Ecto neural progenitor cell (in vitro differentiated cells): Measurements from ENCODE around the gene ASIC1.
"Not testable (repeated sequence)": the region's sequence is repeated elsewhere in the genome, so short reads cannot be mapped to it uniquely, and the experiment has no call there.

Source experiments
- DNase-seq: peaks from one replicate; pipeline ENCODE4 v3.0.0-alpha.2; 2018; ENCODE audit warnings: low spot score

Gene ASIC1

GRCh38 chr12:50061946-50062686, 4.7 kb downstream of the ASIC1 start:
- DNase-seq, result no peak

GRCh38 chr12:50062728-50063460, 5.5 kb downstream of the ASIC1 start:
- DNase-seq, result no peak

DNA sequence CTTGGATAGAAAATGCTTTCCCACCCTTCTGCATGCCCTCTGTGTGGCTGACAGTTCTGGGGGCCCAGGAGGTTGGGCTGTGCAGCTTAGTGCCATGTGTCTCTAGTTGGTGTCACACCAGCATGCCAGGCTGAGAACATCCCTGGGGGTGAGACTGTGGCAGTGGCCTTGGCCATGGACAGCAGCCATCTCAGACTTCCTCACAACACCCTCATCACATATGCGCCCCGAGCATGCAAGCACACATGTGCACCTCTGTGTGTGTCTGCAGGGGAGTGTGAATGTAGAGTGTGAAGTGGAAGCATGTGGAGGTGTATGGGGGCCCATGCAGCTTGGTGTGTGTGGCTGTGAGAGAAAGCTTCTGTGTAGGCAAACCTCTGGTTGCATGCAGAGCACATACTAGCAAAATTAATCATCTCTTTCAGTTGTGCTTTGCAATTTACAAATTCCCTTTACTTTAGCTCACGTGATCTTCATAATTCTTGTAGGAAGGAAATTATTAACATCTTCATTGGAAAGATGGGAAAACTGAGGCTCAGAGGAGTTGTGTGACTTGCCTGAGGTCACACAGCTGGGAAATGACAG, 8.4 kb downstream of the ASIC1 start:
- no peak for DNase-seq

GRCh38 chr12:50066402-50066801, 9.0 kb downstream of the ASIC1 start:
- DNase-seq, result peak; percentile 84

GRCh38 chr12:50069069-50069468, 11.7 kb downstream of the ASIC1 start:
- DNase-seq, result no peak

DNA sequence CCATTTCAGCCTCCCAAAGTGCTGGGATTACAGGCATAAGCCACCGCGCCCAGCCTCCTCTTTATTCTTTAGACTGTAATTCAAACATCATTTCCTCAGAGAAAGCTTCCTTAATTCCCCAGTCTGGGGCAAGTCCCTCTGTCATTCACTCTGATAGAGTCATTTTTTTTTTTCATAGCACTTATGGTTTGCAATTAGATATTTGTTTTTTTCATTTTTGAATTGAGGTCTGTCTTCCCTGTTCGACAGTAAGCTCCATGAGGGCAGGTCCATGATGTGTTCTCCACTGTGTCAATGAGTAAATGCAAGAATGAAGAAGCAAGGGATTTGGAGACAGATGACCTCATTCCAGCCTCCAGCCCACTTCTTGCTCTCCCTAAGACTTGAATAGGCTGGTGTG, 12.1 kb downstream of the ASIC1 start:
- no peak for DNase-seq

GRCh38 chr12:50070314-50071060, 13.1 kb downstream of the ASIC1 start:
- peak; percentile 93 for DNase-seq

DNA sequence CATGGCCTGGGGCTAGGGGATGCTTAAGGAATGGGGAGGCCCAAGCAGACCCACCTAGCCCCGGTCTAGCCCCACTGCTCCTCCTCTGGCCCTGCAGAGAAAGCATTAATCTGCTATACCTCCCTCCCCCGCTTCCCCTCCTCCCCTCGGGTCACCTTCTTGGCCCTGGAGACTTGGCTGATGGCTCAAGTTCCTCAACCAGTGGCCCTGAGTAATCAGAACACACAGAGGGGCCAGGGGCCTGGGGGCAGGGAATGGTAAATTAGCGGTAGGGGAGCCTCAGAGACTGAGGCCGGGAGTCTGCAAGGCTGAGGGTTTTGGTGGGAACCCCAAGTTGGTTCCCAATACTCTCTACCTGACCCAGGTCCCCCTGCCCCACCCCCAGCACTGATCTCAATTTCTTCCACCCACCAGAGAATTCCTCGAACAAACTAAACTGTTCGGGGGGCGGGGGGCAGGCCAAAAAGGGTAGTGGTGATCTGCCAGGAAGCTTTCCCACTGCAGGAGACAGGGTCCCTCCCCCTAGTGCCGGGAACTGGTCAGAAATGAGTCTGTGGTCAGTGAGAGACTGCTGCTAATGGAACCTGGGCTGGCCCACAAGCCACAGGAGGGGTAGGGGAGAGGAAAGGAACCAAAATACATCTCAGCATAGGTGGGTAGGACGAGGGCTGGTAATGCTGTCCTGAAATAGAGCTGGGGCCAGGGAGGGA, 15.0 kb downstream of the ASIC1 start:
- peak; percentile 54 for DNase-seq

GRCh38 chr12:50073206-50073605, 15.8 kb downstream of the ASIC1 start:
- no peak for DNase-seq

- DNase-seq, result no peak
Measured at GRCh38 chr12:50073712-50074111, 16.3 kb downstream of the ASIC1 start.

DNA sequence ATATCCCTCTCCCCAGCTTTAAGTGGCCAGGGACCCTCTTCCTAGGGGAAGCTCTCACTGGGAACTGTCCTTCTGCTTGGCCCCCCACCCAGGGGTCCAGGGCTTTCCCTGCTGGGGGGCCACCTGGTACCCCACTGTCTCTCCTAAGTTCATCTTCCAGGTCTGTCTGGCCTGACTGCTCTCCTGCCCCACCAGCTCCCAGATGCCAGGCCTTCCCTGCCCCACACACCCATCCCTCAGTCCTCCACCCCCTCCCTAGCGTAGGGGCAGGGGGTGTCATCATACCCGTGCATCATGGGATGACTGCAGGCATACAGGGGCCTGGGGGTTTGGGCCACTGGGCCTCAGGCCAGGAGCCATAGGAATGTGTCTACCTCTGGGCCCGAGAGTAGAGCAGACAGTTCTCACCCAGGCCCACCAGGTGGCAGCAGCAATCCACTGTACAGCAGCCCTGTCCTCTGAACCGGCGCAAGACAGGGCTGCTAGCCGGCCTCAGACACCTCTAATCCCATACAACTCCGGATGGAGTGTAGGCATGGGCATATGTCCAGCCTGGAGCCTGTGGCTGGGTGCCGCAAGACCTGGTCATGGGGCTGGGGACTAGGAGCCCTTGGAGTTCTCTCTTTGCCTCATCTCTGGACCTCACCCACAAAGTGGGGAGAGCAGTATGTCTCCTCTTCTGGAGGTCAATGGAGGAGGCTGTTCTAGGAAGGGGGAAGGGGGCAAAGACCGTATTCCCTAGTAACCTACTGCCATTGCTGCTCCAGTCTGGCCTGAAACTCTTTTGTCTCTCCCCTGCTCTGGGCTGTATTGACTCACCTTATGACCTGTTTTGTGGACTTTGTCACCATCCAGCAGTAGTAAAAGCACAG, 17.8 kb downstream of the ASIC1 start:
- DNase-seq, result peak; percentile 95

GRCh38 chr12:50075808-50076170, 18.4 kb downstream of the ASIC1 start:
- no peak for DNase-seq

GRCh38 chr12:50077099-50077498, 19.7 kb downstream of the ASIC1 start:
- no peak for DNase-seq

DNA sequence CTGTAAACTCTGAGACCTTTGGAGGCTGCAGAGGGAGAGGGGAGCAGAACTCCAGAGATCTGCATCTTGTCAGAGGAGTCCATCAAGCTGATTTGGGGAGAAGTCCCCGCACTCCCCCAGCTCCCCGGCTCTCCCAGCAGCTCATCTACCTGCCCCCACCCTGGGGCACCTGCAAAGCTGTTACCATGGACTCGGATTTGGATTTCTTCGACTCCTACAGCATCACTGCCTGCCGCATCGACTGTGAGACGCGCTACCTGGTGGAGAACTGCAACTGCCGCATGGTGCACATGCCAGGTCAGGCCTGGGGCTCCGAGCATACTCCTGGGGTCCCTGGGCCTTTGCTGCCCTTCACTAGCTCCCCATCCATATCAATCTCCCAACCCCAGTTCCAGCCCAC, 20.9 kb downstream of the ASIC1 start:
- DNase-seq, result no peak

DNA sequence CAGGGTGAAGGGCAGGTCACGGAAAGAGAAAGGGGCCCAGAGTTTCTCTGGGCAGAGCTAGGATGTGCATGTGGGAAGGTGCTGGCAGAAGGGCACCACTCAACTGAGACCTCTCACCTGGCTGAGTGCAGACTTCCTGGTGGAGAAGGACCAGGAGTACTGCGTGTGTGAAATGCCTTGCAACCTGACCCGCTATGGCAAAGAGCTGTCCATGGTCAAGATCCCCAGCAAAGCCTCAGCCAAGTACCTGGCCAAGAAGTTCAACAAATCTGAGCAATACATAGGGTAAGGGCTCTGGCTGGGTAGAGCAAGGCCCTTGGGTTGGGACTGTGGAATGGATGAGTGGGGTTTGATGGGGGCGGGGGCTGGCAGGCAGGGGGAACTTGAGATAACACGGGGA, 22.4 kb downstream of the ASIC1 start:
- no peak for DNase-seq

DNA sequence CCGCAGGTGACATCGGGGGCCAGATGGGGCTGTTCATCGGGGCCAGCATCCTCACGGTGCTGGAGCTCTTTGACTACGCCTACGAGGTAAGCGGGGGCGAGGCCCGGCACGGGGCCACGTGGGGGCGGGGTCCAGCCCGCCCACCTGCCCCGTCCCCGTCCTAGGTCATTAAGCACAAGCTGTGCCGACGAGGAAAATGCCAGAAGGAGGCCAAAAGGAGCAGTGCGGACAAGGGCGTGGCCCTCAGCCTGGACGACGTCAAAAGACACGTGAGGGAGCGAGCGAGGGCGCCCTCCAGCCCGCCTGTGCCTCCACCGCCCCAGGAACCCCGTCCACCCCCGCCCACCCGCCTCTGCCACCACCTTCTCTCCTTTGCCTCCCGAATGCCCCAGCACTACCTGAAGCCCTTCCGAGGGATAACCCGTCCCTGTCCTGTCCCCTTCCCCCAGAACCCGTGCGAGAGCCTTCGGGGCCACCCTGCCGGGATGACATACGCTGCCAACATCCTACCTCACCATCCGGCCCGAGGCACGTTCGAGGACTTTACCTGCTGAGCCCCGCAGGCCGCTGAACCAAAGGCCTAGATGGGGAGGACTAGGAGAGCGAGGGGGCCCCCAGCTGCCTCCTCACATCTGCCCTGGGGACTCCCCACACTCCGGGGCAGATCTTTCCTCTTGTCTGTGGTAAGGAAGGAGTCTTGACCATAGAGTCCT, 23.9 kb downstream of the ASIC1 start:
- DNase-seq, result peak; percentile 55

- no peak for DNase-seq
Measured at GRCh38 chr12:50082644-50083043, 25.2 kb downstream of the ASIC1 start.

DNA sequence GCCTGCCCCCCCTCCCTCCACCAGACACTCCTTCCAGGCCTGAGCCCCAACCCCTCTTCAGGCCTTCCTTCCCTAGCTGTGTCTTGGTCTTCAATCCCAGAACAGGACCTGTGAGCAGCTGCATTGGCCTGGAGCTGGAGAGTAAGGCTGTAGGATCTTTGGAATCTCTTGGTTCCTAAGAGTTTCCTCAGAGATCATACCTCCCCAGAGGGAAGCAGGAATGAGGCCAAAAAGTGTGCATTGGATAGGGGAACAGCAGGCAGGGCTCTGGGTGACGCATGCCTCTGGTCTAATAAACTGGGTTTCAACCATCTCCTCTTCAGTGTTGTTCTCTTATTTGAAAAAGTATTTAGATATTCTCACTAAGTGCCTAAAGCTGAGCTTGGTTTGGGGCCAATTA, 25.9 kb downstream of the ASIC1 start:
- no peak for DNase-seq

- not testable (repeated sequence) for DNase-seq
Measured at GRCh38 chr12:50084409-50084774, 27.0 kb downstream of the ASIC1 start.
